ENCODE measurements around the gene IQGAP2. TPM values are rescaled to one million over a fixed set of nuclear protein-coding genes. Genes with fewer than 3 reads are reported as not detected.

Gene IQGAP2
- total RNA-seq, 1 experiment from 2014 or later = 1.5 TPM

DNA sequence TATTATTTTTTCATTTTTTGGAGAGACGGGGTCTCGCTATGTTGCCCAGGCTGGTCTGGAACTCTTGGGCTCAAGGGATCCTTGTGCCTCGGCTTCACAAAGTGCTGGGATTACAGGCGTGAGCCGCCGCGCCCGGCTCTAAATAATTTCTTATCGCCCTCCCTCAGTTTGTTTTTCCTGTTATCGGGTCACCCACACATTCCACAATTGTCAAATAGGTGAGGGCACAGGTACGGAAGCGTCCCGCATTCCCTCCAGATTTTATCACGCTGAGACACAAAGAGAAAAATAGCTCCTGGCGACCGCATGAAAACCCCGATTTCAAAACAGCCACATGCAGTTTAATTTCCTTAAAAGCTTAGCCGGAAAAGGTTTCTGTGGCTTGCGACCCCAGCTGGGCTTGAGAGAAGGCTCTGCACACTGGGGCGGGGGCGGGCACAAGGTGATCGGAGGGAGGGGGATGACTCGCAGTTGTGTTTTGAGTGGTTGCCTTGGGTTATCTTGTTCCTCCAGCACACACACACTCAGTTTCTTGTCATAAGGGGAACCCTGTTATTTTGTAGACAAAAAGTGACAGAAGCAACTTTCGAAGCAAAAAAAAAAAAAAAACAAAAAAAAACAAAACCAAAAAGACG lies 717 bp upstream of the IQGAP2 start:
- intact Hi-C loops (cut with micrococcal nuclease) = no loop called here
- TF ChIP-seq, protein P1, sequence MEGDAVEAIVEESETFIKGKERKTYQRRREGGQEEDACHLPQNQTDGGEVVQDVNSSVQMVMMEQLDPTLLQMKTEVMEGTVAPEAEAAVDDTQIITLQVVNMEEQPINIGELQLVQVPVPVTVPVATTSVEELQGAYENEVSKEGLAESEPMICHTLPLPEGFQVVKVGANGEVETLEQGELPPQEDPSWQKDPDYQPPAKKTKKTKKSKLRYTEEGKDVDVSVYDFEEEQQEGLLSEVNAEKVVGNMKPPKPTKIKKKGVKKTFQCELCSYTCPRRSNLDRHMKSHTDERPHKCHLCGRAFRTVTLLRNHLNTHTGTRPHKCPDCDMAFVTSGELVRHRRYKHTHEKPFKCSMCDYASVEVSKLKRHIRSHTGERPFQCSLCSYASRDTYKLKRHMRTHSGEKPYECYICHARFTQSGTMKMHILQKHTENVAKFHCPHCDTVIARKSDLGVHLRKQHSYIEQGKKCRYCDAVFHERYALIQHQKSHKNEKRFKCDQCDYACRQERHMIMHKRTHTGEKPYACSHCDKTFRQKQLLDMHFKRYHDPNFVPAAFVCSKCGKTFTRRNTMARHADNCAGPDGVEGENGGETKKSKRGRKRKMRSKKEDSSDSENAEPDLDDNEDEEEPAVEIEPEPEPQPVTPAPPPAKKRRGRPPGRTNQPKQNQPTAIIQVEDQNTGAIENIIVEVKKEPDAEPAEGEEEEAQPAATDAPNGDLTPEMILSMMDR (IDR thresholded peaks at IDR 0.05; ENCODE audit: unreplicated experiment) = no peak
- peaks cover 50% of the 10 kb centered on the region for H3K27me3 Mint-ChIP-seq (ENCODE audit: insufficient read depth, unreplicated experiment)
- peaks cover 4% of the 10 kb centered on the region for H3K36me3 Mint-ChIP-seq (ENCODE audit: insufficient read depth, unreplicated experiment)
- ChIA-PET CTCF (interaction anchor here (0.6 to 2.7 kb wide), 10 partner anchors 8 to 185 kb away, joined by 3 to 18 read pairs (median 3); no protein-coding TSS in a partner anchor), POLR2A (interaction anchor here (0.6 to 1.0 kb wide), 2 partner anchors 13 to 27 kb away, joined by 3 read pairs; no protein-coding TSS in a partner anchor)
- no peak overlapping the region for H3K27ac Mint-ChIP-seq (ENCODE audit: low read depth, unreplicated experiment)
- DNase-seq (ENCODE audit: unreplicated experiment) = peak; percentile 11
- H3K4me1 Mint-ChIP-seq (ENCODE audit: insufficient read depth, unreplicated experiment) = no peaks in the 10 kb centered on the region
- no peaks in the 10 kb centered on the region for H3K9me3 Mint-ChIP-seq (ENCODE audit: unreplicated experiment)
- no TSS peak for BruUV-seq (replicated peaks)
- H3K4me3 Mint-ChIP-seq (ENCODE audit: unreplicated experiment) = peak overlapping the region; percentile 76

DNA sequence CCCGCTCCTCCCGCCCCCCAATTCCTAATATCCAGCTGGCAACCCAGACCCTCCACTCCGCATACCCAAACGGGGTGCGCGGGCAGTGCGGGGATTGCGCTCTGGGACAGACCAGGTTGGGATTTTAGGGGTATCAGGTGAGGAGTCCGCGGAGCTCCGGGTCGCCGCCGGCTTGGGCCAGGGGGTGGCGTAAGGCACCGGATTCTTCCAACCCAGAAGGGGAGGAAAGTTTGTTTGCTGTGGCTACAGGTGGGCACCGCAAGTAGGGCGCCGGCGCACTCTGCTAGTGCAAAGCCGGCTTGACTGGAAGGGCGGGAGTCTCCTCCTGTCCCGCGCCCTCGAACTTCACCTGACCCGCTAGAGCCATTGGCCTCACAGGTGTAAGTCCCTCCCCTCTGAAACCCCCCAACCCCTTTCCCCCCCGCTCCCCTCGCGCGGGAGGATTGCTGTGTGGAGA lies 709 bp downstream of the IQGAP2 start:
- H3K27ac Mint-ChIP-seq (ENCODE audit: low read depth, unreplicated experiment) = no peak overlapping the region
- ChIA-PET POLR2A (no interaction called here), CTCF (interaction anchor here (0.6 to 2.7 kb wide), 14 partner anchors 10 to 208 kb away, joined by 3 to 18 read pairs (median 3); no protein-coding TSS in a partner anchor)
- TF ChIP-seq, protein P1 (IDR thresholded peaks at IDR 0.05; ENCODE audit: unreplicated experiment) = no peak
- H3K36me3 Mint-ChIP-seq (ENCODE audit: insufficient read depth, unreplicated experiment) = peaks cover 4% of the 10 kb centered on the region
- H3K4me3 Mint-ChIP-seq (ENCODE audit: unreplicated experiment) = no peak overlapping the region
- no peak for DNase-seq (ENCODE audit: unreplicated experiment)
- BruUV-seq (replicated peaks) = no TSS peak
- H3K4me1 Mint-ChIP-seq (ENCODE audit: insufficient read depth, unreplicated experiment) = no peaks in the 10 kb centered on the region
- intact Hi-C loops (cut with micrococcal nuclease) = loop anchor here (1.0 kb wide), 2 partner anchors 141 to 180 kb away; no protein-coding TSS in a partner anchor
- peaks cover 50% of the 10 kb centered on the region for H3K27me3 Mint-ChIP-seq (ENCODE audit: insufficient read depth, unreplicated experiment)
- H3K9me3 Mint-ChIP-seq (ENCODE audit: unreplicated experiment) = no peaks in the 10 kb centered on the region

DNA sequence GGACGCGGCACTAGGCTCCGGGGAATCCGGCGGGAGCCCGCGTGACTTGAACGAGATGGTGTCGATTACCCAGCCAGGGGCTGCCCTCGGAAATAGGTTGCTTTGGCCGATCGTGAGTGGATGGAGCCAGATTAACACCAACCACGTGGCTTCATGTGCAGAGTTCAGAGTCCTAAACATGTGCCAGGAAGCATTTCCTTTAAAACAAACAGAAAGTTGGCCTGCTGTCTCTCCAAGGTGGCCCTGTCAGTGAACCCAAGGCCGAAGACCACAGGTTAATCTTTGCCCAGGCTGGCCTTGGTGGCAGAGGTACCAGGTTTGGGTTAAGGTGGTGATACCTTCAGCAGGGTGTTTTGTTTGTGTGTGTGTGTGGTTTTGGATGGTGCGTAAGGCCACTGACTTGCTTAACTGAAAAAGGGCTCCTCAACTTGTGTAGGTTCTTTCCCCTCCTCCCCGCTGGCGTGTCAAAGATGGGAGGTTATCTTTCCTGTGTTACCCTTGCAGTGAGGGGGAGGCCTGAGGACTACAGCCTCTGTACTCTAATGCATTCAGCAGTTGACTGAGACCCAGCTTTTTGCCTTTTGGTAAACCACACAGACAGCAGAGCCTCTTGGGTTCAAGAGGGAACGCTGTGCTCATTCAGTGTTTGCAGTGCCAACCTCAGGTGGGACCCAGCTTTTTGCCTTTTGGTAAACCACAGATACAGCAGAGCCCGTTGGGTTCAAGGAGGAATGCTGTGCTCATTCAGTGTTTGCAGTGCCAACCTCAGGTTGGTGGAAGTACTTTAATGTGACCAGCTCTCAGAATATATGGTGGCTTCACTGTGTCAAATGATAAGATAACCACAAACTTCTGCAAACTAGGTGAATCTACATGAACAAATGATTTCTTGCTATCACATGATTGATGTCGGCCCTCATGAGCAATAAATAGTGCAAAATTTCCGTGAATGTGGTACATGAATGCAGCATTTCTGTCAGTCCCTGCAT lies 1.4 kb downstream of the IQGAP2 start:
- intact Hi-C loops (cut with micrococcal nuclease) = no loop called here

More for the DNA sequence above, 1.4 kb downstream of the IQGAP2 start:
- ChIA-PET POLR2A (no interaction called here), CTCF (interaction anchor here (0.5 to 2.7 kb wide), 12 partner anchors 12 to 370 kb away, joined by 3 to 18 read pairs (median 3); no protein-coding TSS in a partner anchor)
- DNase-seq (ENCODE audit: unreplicated experiment) = no peak
- TF ChIP-seq, protein P1 (IDR thresholded peaks at IDR 0.05; ENCODE audit: unreplicated experiment) = no peak
- H3K27ac Mint-ChIP-seq (ENCODE audit: low read depth, unreplicated experiment) = no peak overlapping the region
- peaks cover 4% of the 10 kb centered on the region for H3K36me3 Mint-ChIP-seq (ENCODE audit: insufficient read depth, unreplicated experiment)
- no peaks in the 10 kb centered on the region for H3K9me3 Mint-ChIP-seq (ENCODE audit: unreplicated experiment)
- peaks cover 50% of the 10 kb centered on the region for H3K27me3 Mint-ChIP-seq (ENCODE audit: insufficient read depth, unreplicated experiment)
- no TSS peak for BruUV-seq (replicated peaks)
- H3K4me3 Mint-ChIP-seq (ENCODE audit: unreplicated experiment) = no peak overlapping the region
- H3K4me1 Mint-ChIP-seq (ENCODE audit: insufficient read depth, unreplicated experiment) = no peaks in the 10 kb centered on the region
